GM12872 (cell line): ENCODE results near the gene MSANTD2.

Experiments used
- CTCF ChIP-seq: IDR thresholded peaks from 3 replicates; pipeline ENCODE4 v1.5.1; 2011; ENCODE audit warnings: low read depth, mild to moderate bottlenecking, low read length, moderate library complexity; ENCODE audit not compliant: insufficient read depth

MSANTD2 gene

DNA sequence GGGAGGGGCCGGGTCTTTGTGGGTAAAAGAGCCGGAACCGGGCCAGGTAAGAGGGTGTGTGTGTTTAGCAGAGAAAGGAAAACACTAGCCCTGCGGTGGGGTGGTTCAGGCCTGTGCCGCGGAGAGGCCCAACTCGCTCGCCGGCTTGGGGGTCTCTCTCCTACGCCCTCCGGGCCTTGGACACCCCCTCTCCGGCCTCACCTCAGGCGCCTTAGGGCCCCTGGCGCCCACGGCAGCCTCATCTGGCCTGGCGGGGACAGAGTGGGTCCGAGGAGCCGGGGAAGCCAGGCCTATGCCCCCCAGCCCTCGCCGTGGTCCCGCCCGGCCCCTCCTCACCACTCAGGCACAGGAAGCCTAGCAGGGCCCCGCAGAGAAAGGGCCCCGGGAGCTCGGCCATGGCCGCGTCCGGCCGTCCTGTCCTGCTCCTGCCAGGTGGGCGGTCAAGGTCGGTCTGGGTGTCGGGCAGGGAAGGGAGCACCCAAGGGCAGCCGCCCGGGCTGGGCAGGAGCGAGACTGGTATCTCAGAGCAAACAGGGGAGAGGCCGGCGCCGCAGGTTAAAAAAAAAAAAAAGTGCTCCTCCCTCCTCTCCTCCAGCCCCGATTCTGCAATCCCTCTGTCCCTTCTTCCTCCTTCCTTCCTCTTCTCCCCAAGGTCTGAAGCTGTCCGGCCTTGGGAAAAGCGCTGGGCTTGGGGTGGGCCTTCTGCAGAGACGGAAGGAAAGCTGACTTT lies 48.3 kb downstream of the MSANTD2 start, which contains the start of gene VSIG2:
Gene VSIG2, minus strand, starts transcription at position 515 of the 730 bp plus-strand sequence. Its CDS starts 118 bp downstream, at position 397.
- TF ChIP-seq CTCF, result no peak

DNA sequence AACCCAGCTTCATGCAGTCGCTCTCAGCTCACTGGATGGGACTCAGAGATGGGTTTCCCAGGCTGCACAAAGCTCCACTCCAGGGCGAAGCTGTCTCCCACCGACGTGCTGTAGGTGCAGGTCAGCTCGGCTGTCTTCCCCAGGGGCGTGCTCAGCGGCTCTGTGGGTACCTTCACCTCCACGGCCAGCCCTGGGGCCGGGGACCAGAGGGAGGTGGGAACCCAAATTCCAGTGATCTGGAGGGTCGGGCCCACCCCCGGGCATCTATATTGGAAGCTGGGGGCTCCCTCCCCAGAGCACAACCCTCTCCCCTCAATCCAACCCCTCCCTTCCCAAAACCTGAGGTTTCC lies 48.8 kb downstream of the MSANTD2 start:
- no peak for TF ChIP-seq CTCF

DNA sequence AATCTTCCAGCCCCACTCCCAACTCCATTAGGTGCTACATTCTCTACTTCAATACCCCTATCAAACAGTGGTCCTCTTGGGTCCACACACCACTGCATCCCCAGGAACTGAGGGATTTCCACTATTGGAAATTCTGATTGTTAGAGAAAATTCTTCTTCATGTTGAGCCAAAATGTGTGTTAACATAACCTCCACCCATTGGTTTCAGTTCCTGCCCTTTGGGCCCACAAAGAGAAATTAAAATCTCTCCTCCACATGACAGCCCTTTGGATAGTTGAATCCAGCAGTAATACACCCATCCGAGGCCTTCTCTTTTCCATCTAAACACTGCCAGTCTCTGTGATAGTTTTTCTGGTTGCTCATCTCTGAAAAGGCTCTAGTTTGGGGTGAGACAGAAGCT lies 50.3 kb downstream of the MSANTD2 start:
- TF ChIP-seq CTCF, result no peak

DNA sequence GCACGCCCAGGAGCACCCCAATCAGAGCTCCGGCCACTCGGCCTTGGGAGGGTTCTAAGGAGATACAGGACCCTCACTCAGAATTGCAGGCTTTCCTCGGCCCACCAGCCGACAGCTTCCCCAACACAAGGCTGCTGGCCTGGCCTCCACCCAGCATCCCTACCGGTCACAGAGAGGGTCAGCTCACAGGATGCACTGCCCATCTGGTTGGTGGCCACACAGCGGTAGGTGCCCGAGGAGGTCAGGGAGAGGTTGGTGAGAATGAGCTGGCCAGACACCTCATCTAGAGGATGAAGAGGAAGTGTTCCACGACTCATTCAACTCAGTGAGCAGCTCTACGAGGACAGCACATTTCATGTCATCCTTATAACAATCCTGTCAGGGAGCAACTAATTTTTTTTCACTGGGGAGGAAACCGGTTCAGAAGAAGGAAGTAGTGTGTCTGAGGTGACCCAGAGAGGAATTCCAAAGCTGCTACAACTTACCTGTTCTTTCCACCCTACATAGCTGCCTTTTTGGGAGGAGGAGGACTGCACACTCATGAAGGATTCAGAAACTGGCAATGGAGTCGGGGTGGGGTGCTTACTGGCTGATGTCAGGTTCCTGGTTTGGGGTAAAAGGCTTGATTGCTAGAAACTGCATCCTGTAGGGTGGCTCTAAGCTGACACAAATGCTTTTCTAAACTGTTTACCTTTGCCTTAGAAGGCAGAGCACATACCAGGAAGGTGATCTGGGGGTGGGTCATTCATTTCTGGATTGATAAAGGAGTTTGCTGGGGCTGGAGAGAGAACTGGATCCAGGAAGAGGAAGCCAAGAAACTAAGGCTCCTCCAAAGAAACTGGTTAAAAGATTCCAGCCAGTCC lies 51.5 kb downstream of the MSANTD2 start:
- TF ChIP-seq CTCF, result no peak

DNA sequence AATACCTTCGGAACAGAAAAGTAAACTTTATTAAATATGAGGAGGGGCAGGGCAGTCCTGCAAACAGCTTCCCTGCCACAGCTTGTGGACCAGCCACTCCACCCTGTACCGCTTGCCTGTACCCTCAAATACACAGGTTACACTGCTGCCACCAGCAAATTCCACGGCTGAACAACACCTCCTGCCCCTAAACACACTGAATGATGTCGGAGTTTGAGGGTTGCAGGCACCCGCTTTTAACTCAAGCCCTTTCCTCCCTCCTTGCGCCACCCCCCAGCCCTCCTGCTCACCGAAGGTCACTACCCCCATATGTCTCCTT lies 52.1 kb downstream of the MSANTD2 start:
- no peak for TF ChIP-seq CTCF

DNA sequence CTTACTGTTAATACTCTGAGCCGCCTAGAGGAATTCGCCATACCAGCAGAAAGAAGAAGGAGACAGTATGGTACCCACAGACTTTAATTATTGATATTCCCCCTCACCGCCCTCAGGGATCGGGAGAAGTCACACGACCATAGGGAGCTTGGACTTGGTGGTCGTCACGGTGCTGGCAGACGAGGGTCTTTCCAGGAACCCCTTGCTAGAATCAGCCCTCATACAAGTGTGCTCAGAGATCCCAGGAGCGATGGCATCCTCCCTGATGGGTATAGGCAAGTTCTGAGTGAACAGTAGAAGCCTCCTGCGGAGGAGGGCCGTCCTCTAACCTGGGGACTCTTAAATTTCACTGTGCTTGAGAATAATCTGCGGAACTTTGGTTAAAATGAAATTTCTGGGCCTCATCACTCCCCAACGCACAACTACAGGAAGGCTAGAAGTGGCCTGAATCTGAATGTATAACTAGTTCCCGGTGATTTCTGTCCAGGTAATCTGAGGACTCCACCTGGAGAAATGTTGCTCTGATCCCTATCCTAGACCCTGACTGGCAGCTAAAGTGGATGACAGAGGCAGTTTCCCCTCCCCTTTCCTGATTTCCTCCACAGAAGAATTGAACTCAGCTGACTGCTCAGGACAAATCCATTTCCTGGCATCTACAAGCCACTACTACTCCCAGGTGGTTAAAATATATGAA lies 52.7 kb downstream of the MSANTD2 start:
- TF ChIP-seq CTCF, result no peak

DNA sequence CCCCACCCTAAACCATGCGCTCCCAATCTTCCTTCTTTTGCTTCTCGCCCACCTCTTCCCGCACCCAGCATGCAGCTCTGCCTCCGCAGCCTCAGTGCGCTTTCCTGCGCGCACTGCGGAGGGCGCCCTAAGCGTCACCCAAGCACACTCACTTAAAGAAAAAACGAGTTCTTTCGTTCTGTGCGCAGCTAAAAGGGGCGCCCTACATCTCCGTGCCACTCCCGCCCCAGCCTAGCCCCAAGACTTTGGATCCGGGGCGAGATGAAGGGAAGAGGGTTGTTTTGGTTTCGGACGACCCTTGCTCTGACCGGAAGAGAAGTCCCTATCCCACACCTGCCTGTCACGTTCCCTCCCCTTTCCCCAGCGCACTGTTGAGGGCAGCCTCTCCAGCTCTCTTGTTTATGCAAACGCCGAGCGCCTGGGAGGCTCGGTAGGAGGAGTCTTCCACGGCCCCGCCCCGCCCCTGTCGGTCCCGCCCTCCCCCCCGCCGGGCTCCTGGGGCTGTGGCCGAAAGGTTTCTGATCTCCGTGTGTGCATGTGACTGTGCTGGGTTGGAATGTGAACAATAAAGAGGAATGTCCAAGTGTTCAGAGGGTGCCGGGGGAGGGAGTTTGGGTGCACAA lies 53.5 kb downstream of the MSANTD2 start:
- peak; percentile 84 for TF ChIP-seq CTCF
